B cell (primary cell): ENCODE results near the gene SLC25A6. TPM values are rescaled to one million over a fixed set of nuclear protein-coding genes. Genes with fewer than 3 reads are reported as not detected.

Source experiments
- ATAC-seq: fragments of 200-7000 bp; cut with Tn5 transposase; one replicate; pipeline ENCODE4 v1.10.0; 2021; ENCODE audit warnings: low read depth, mild to moderate bottlenecking, moderate number of reproducible peaks, moderate library complexity
- CTCF ChIA-PET: fragments of 350-600 bp; sonication (Branson Sonifier 250); formaldehyde crosslinking; loops from one replicate; lab custom pipeline; 2021; ENCODE audit warnings: antibody characterized with exemption, inconsistent platforms; lab: Charles Lee
- POLR2A ChIA-PET: fragments of 350-600 bp; sonication (Branson Sonifier 250); formaldehyde crosslinking; loops from one replicate; lab custom pipeline; 2021; ENCODE audit warnings: antibody characterized with exemption; lab: Charles Lee
- DNase-seq: peaks from one replicate; pipeline ENCODE4 v3.0.0; 2013
- H2AFZ ChIP-seq: 2 replicates; pipeline ENCODE4 v1.6.1; 2012; ENCODE audit warnings: mild to moderate bottlenecking, low read depth, low read length; ENCODE audit not compliant: insufficient read depth, poor library complexity, severe bottlenecking
- H3K27ac ChIP-seq, 2 donors: 1 replicate in 1 of 2; 2 replicates in 1 of 2; pipeline ENCODE4 v1.5.1; 2012 to 2013; ENCODE audit warnings: low read length in 2 of 2, mild to moderate bottlenecking in 2 of 2, moderate library complexity in 1 of 2
- H3K27me3 ChIP-seq, 4 experiments: fragments of 200-600 bp in 1 of 4; sonication (generic) in 1 of 4; replicated peaks in 1 of 4; 1 replicate in 2 of 4; 2 replicates in 2 of 4; pipeline versions ENCODE4 v1.6.1 to v1.7.0; 2013 to 2016; ENCODE audit warnings: low read length in 3 of 4, mild to moderate bottlenecking in 2 of 4, mixed read lengths in 1 of 4, moderate library complexity in 1 of 4; ENCODE audit not compliant: insufficient read depth in 4 of 4, control insufficient read depth in 3 of 4; ENCODE audit errors: control extremely low read depth in 1 of 4
- H3K36me3 ChIP-seq, 2 experiments: replicated peaks in 1 of 2; 1 replicate in 1 of 2; 2 replicates in 1 of 2; pipeline versions ENCODE4 v1.6.1 to v1.7.1; 2013; ENCODE audit warnings: low read length in 1 of 2; ENCODE audit not compliant: insufficient read depth in 2 of 2, control insufficient read depth in 1 of 2; ENCODE audit errors: control extremely low read depth in 1 of 2, extremely low read depth in 1 of 2
- H3K4me1 ChIP-seq, 2 donors: fragments of 200-600 bp in 1 of 2; sonication (generic) in 1 of 2; 1 replicate in 1 of 2; 2 replicates in 1 of 2; pipeline versions ENCODE4 v1.5.1 to v1.6.1; 2013 to 2017; ENCODE audit warnings: low read length in 2 of 2; ENCODE audit not compliant: control insufficient read depth in 2 of 2, insufficient read depth in 2 of 2
- H3K4me2 ChIP-seq: replicated peaks from 2 replicates; pipeline ENCODE3; 2012; ENCODE audit warnings: mild to moderate bottlenecking, low read depth, low read length; ENCODE audit not compliant: poor library complexity, severe bottlenecking
- H3K4me3 ChIP-seq, 5 experiments: fragments of 200-600 bp in 1 of 5; sonication (generic) in 1 of 5; 1 replicate in 3 of 5; 2 replicates in 2 of 5; pipeline versions ENCODE4 v1.5.1 to v1.7.0; 2011 to 2016; ENCODE audit warnings: low read length in 4 of 5, mild to moderate bottlenecking in 4 of 5, low read depth in 2 of 5, control low read depth in 1 of 5, moderate library complexity in 1 of 5; ENCODE audit not compliant: insufficient read depth in 1 of 5; ENCODE audit errors: control extremely low read depth in 1 of 5, extremely low read depth in 1 of 5
- H3K79me2 ChIP-seq: fragments of 200-600 bp; sonication (generic); one replicate; pipeline ENCODE4 v1.6.0; 2016; ENCODE audit warnings: low read length; ENCODE audit not compliant: control insufficient read depth, insufficient read depth
- H3K9ac ChIP-seq: fragments of 200-600 bp; sonication (generic); 2 replicates; pipeline ENCODE4 v1.6.1; 2017; ENCODE audit warnings: mild to moderate bottlenecking, low read length, moderate library complexity
- H3K9me3 ChIP-seq, 3 donors: one replicate each; pipeline versions ENCODE4 v1.6.1 to v1.7.1; 2013; ENCODE audit warnings: low read length in 2 of 3; ENCODE audit not compliant: control insufficient read depth in 2 of 3, insufficient read depth in 1 of 3; ENCODE audit errors: control extremely low read depth in 1 of 3
- H4K20me1 ChIP-seq: 2 replicates; pipeline ENCODE4 v1.6.0; 2012; ENCODE audit warnings: mild to moderate bottlenecking, low read length; ENCODE audit not compliant: insufficient read depth, control insufficient read depth, poor library complexity, severe bottlenecking
- H3K27ac Mint-ChIP-seq: one replicate; pipeline ENCODE4 v1.8.0; 2021; ENCODE audit warnings: mixed read lengths
- H3K27me3 Mint-ChIP-seq: one replicate; pipeline ENCODE4 v1.8.0; 2021; ENCODE audit warnings: mixed read lengths
- H3K4me1 Mint-ChIP-seq: one replicate; pipeline ENCODE4 v1.8.0; 2021; ENCODE audit warnings: mixed read lengths
- H3K4me3 Mint-ChIP-seq: one replicate; pipeline ENCODE4 v1.8.0; 2021; ENCODE audit warnings: mixed read lengths
- H3K9me3 Mint-ChIP-seq: one replicate; pipeline ENCODE4 v1.8.0; 2022; ENCODE audit warnings: mixed read lengths; ENCODE audit not compliant: insufficient read depth
- CTCF ChIP-seq: fragments of 200-600 bp; IDR thresholded peaks from one replicate; pipeline ENCODE4 v1.8.0; 2022; ENCODE audit warnings: antibody characterized with exemption, mild to moderate bottlenecking
- EZH2 ChIP-seq: IDR thresholded peaks from 2 replicates; pipeline ENCODE4 v1.6.1; 2012; ENCODE audit warnings: borderline replicate concordance, low read depth, mild to moderate bottlenecking, moderate library complexity, low read length; ENCODE audit not compliant: insufficient read depth, poor library complexity, severe bottlenecking
- WGBS: methylation state at CpG from one replicate; pipeline ENCODE4 v1.1.5; 2013; ENCODE audit warnings: missing lambda C conversion rate; ENCODE audit not compliant: insufficient coverage; 5-methylcytosine and 5-hydroxymethylcytosine counted together
- intact Hi-C: fragments of 100-400 bp; cut with micrococcal nuclease; formaldehyde crosslinking; loops from one replicate; pipeline ENCODE4 v1.10.0; 2022
- polyA plus RNA-seq: library from polyadenylated mRNA; depleted of rRNA; stranded (reverse); fragments of >200 nt; gene quantifications from 2 replicates; pipeline ENCODE4 v1.2.3, GENCODE V29; 2012
- total RNA-seq, 2 donors: library from RNA; stranded (reverse); fragments of 120-200 nt in 1 of 2; gene quantifications; 1 replicate in 1 of 2; 2 replicates in 1 of 2; pipeline versions ENCODE4 v1.2.3 to v1.2.4, GENCODE V29; 2013 to 2022

SLC25A6 gene
- total and polyA plus RNA-seq, 2 donors (not counting 1 experiment from before 2014, with no cell fraction given): 343 to 642 TPM

DNA sequence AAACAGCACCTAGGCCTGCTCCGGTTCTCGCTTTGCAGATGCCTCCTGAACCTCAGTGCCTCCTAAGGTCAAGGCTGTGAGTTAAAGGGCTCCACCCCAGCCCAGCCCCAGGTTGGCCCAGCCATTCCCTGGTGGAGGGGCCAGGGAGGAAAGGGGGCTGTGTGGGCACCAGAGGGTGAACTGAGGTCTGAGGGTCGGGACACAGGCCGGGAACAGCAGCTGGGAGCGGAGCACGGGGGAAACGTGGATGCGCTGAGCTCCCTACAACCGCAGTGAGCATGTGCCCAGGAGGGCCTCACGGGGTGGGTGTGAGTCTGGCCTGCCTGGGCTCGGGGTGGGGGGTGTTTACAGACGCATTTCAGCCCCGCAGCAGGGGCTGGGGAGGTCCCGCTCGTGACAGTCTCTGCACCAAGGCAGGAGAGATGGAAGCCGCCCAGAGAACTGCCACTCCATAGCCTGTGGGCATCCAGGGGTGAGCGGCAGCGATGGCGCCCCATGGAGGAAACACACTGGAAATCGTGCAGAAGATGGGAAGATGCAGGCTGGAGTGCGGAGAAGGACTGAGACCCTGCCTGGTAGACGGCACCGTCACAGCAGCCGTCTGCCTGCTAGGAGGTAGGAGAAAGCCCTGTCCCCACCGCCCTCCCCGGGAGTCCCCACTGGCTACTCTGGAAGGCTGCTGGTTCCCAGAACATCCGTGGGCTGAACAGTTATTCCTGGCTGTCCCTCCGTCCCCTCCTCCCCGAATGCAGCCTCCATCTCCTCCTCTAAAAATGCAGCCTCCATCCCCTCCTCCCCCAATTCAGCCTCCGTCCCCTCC is 9.9 kb upstream of the SLC25A6 start:
- H3K9me3 Mint-ChIP-seq: no peaks in the 10 kb centered on the region
- no peaks in the 10 kb centered on the region for H3K27me3 Mint-ChIP-seq
- H3K4me2 ChIP-seq: no peak overlapping the region
- TF ChIP-seq CTCF: no peak
- TF ChIP-seq EZH2: no peak
- no peak for DNase-seq
- no peak overlapping the region for H3K27ac ChIP-seq
- H3K4me3 Mint-ChIP-seq: no peak overlapping the region
- ChIA-PET POLR2A (no interaction called here), CTCF (no interaction called here)
- H3K4me3 ChIP-seq: no peak overlapping the region
- ATAC-seq: no peak
- H2AFZ ChIP-seq: no peak overlapping the region
- no peak overlapping the region for H3K27ac Mint-ChIP-seq
- peaks cover 5% of the 10 kb centered on the region for H3K79me2 ChIP-seq
- peaks cover 22% of the 10 kb centered on the region for H4K20me1 ChIP-seq
- over 99% methylated on average over 29 of the region's 30 CpGs for WGBS
- no peaks in the 10 kb centered on the region for H3K4me1 ChIP-seq
- H3K9ac ChIP-seq: no peak overlapping the region
- H3K9me3 ChIP-seq: no peaks in the 10 kb centered on the region
- no peaks in the 10 kb centered on the region for H3K4me1 Mint-ChIP-seq
- H3K36me3 ChIP-seq: peaks cover 8 to 57% of the 10 kb centered on the region in 2 experiments
- no peaks in the 10 kb centered on the region for H3K27me3 ChIP-seq
- intact Hi-C loops: no loop called here

DNA sequence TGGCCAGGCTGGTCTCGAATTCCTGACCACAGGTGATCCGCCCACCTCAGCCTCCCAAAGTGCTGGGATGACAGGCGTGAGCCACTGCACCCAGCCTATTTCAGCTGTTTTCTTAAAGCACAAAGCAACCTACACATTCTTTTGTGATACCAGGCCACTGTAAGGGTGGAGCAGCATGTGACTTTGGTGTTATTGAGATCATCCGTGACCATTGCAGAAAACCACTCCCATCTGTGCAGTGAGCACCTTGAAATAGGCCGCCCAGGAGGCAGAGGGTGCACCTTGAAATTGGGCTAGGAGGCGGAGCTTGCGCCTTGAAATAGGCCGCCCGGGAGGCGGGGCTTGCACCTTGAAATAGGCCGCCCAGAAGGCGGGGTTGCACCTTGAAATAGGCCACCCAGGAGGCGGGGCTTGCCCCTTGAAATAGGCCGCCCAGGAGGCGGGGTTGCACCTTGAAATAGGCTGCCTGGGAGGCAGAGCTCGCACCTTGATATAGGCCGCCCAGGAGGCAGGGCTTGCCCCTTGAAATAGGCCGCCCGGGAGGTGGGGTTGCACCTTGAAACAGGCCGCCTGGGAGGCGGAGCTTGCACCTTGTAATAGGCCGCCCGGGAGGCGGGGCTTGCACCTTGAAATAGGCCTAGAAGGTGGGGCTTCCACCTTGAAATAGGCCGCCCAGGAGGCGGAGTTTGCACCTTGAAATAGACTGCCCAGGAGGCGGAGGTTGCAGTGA is 9.0 kb upstream of the SLC25A6 start:
- peaks cover 3% of the 10 kb centered on the region for H3K4me1 Mint-ChIP-seq
- no peak overlapping the region for H3K4me3 Mint-ChIP-seq
- intact Hi-C loops: no loop called here
- peaks cover 8 to 54% of the 10 kb centered on the region in 2 experiments for H3K36me3 ChIP-seq
- DNase-seq: no peak
- H2AFZ ChIP-seq: no peak overlapping the region
- H3K4me3 ChIP-seq: no peak overlapping the region
- 88% methylated on average over 24 of the region's 27 CpGs for WGBS
- H3K27ac Mint-ChIP-seq: no peak overlapping the region
- H3K27me3 ChIP-seq: no peaks in the 10 kb centered on the region
- peaks cover 10% of the 10 kb centered on the region for H3K79me2 ChIP-seq
- H3K9me3 ChIP-seq: no peaks in the 10 kb centered on the region
- no peaks in the 10 kb centered on the region for H3K4me1 ChIP-seq
- ChIA-PET POLR2A (no interaction called here), CTCF (no interaction called here)
- no peak overlapping the region for H3K4me2 ChIP-seq
- H3K9me3 Mint-ChIP-seq: no peaks in the 10 kb centered on the region
- H4K20me1 ChIP-seq: peaks cover 28% of the 10 kb centered on the region
- no peak overlapping the region for H3K27ac ChIP-seq
- no peak overlapping the region for H3K9ac ChIP-seq
- ATAC-seq: no peak
- no peak for TF ChIP-seq EZH2
- no peak for TF ChIP-seq CTCF
- H3K27me3 Mint-ChIP-seq: no peaks in the 10 kb centered on the region
